BLaER1 treated with 17β-estradiol and CSF1 and Interleukin-3, amounts not matched to agents 10 nM and 100 nM (cell line): Measurements from ENCODE around the gene C3orf62.

Source experiments
- H3K27ac ChIP-seq, 11 experiments: shearing (Covaris generic); formaldehyde crosslinking; 2 replicates each; pipeline ENCODE4 v1.8.1; 2022
- H3K27me3 ChIP-seq, 11 experiments: shearing (Covaris generic); formaldehyde crosslinking; 2 replicates each; pipeline ENCODE4 v1.8.1; 2022
- H3K36me3 ChIP-seq, 11 experiments: shearing (Covaris generic); formaldehyde crosslinking; 2 replicates each; pipeline ENCODE4 v1.8.1; 2022
- H3K4me1 ChIP-seq, 10 experiments: shearing (Covaris generic); formaldehyde crosslinking; 2 replicates each; pipeline ENCODE4 v1.8.1; 2022
- H3K4me2 ChIP-seq, 11 experiments: shearing (Covaris generic); formaldehyde crosslinking; 2 replicates each; pipeline ENCODE4 v1.8.1; 2022
- H3K4me3 ChIP-seq, 10 experiments: shearing (Covaris generic); formaldehyde crosslinking; 2 replicates each; pipeline ENCODE4 v1.8.1; 2022
- H3K9ac ChIP-seq, 11 experiments: shearing (Covaris generic); formaldehyde crosslinking; 2 replicates each; pipeline ENCODE4 v1.8.1; 2022
- H3K9me3 ChIP-seq, 11 experiments: shearing (Covaris generic); formaldehyde crosslinking; replicated peaks in 1 of 11; 2 replicates each; pipeline ENCODE4 v1.8.1; 2022
- H4K20me1 ChIP-seq, 11 experiments: shearing (Covaris generic); formaldehyde crosslinking; 2 replicates each; pipeline ENCODE4 v1.8.1; 2022
- Cebpa-rat ChIP-seq, 11 experiments: shearing (Covaris generic); IDR thresholded peaks; 2 replicates each; pipeline ENCODE4 v1.8.1; 2022

The C3orf62 gene

GRCh38 chr3:49278548-49278947 lies 1.5 kb upstream of the C3orf62 start:
- peaks cover 44 to 53% (median 50%) of the 10 kb centered on the region in 10 experiments for H3K4me1 ChIP-seq
- H3K27ac ChIP-seq = peak overlapping the region in 4 of 11 experiments; percentile 13 to 86 (median 82); a peak in 5 of 22 replicates
- H3K4me2 ChIP-seq = peak overlapping the region; percentile 79 to 97 (median 91)
- H3K9me3 ChIP-seq = no peaks in the 10 kb centered on the region; a peak in 1 of 22 replicates
- H3K9ac ChIP-seq = peak overlapping the region in 7 of 11 experiments; percentile 24 to 81 (median 78); a peak in 6 of 22 replicates
- no peaks in the 10 kb centered on the region for H3K27me3 ChIP-seq
- H3K4me3 ChIP-seq = no peak overlapping the region
- H3K36me3 ChIP-seq = peaks cover 48 to 81% (median 64%) of the 10 kb centered on the region in 11 experiments
- no peak for TF ChIP-seq Cebpa-rat (IDR thresholded peaks at IDR 0.05)
- peaks cover 0 to 49% (median 0%) of the 10 kb centered on the region in 11 experiments; a peak in 4 of 22 replicates for H4K20me1 ChIP-seq

- Histone ChIP-seq H3K27me3 (no peaks in the 10 kb centered on the region), H3K4me3 (peak overlapping the region; percentile 33 to 67 (median 56); a peak in 19 of 20 replicates), H3K9ac (peak overlapping the region; percentile 70 to 81 (median 79)), H3K4me1 (peaks cover 43 to 53% (median 45%) of the 10 kb centered on the region in 10 experiments), H4K20me1 (peaks cover 0 to 42% (median 0%) of the 10 kb centered on the region in 11 experiments; a peak in 3 of 22 replicates), H3K4me2 (peak overlapping the region; percentile 79 to 97 (median 91)), H3K36me3 (peaks cover 37 to 79% (median 63%) of the 10 kb centered on the region in 11 experiments), H3K27ac (peak overlapping the region; percentile 72 to 86 (median 80)), H3K9me3 (no peaks in the 10 kb centered on the region; a peak in 1 of 22 replicates)
- no peak for TF ChIP-seq Cebpa-rat (IDR thresholded peaks at IDR 0.05)
Measured at GRCh38 chr3:49277383-49277775, 347 bp upstream of the C3orf62 start.

GRCh38 chr3:49273825-49274532 lies 3.1 kb downstream of the C3orf62 start:
- no peak for TF ChIP-seq Cebpa-rat (IDR thresholded peaks at IDR 0.05)
- Histone ChIP-seq H3K9me3 (no peaks in the 10 kb centered on the region; a peak in 1 of 22 replicates), H3K4me3 (no peak overlapping the region), H3K9ac (no peak overlapping the region), H3K27ac (no peak overlapping the region), H4K20me1 (peaks cover 0 to 25% (median 0%) of the 10 kb centered on the region in 11 experiments; a peak in 2 of 22 replicates), H3K4me1 (peaks cover 34 to 66% (median 35%) of the 10 kb centered on the region in 10 experiments), H3K36me3 (peaks cover 37 to 79% (median 62%) of the 10 kb centered on the region in 11 experiments; a peak in 21 of 22 replicates), H3K4me2 (no peak overlapping the region), H3K27me3 (no peaks in the 10 kb centered on the region)

DNA sequence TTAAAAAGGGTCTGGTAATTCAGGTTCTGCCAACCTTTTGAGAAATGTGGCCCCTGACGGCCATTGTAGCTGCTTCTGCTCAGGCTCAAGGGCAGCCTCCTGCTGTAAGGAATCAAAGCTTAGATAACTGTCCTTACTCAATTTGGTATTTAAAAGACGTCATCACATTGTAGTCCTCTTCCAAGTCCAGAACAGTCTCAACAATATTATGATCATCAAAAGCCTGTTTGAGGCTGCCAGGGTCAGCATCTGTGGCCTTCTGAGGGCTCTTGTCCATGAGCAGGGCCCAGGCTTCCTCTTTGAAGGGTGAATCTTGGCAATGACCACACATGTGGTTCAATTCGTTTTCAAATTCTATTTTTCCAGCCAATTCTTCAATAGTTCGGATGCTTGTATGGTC lies 6.0 kb downstream of the C3orf62 start:
- Histone ChIP-seq H3K27me3 (no peaks in the 10 kb centered on the region), H3K36me3 (peaks cover 29 to 85% (median 56%) of the 10 kb centered on the region in 11 experiments; a peak in 21 of 22 replicates), H3K9ac (no peak overlapping the region), H3K4me1 (peaks cover 5 to 38% (median 6%) of the 10 kb centered on the region in 10 experiments), H3K4me3 (no peak overlapping the region), H3K4me2 (peak overlapping the region in 1 of 11 experiments; percentile 14; a peak in 1 of 22 replicates), H3K9me3 (no peaks in the 10 kb centered on the region; a peak in 1 of 22 replicates), H4K20me1 (no peaks in the 10 kb centered on the region), H3K27ac (peak overlapping the region in 1 of 11 experiments; percentile 5; a peak in 1 of 22 replicates)
- TF ChIP-seq Cebpa-rat (IDR thresholded peaks at IDR 0.05) = no peak

DNA sequence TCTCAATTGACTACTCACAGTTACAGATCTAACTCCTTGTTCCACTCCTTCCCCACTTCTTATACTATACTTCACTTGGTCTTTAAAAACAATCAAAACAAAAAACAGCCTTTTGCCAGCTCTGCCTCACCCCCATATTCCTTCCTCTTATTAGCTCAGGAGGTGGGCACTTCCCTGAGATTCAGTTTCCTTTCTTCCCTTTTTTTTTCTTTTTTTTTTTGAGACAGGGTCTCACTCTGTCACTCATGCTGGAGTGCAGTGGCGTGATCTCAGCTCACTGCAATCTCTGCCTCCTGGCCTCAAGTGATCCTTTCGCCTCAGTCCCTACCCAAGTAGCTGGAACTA lies 6.9 kb downstream of the C3orf62 start:
- Histone ChIP-seq H4K20me1 (no peaks in the 10 kb centered on the region), H3K4me3 (no peak overlapping the region), H3K36me3 (peaks cover 29 to 83% (median 62%) of the 10 kb centered on the region in 11 experiments; a peak in 21 of 22 replicates), H3K27ac (peak overlapping the region in 2 of 11 experiments; percentile 49 to 53; a peak in 2 of 22 replicates), H3K4me2 (peak overlapping the region in 3 of 11 experiments; percentile 9 to 56 (median 34); a peak in 4 of 22 replicates), H3K27me3 (no peaks in the 10 kb centered on the region), H3K9ac (peak overlapping the region in 2 of 11 experiments; percentile 4 to 10; a peak in 2 of 22 replicates), H3K4me1 (peaks cover 0 to 31% (median 0%) of the 10 kb centered on the region in 10 experiments; a peak in 9 of 20 replicates), H3K9me3 (no peaks in the 10 kb centered on the region; a peak in 1 of 22 replicates)
- no peak for TF ChIP-seq Cebpa-rat (IDR thresholded peaks at IDR 0.05)

- Histone ChIP-seq H3K27me3 (no peaks in the 10 kb centered on the region), H3K4me1 (peaks cover 0 to 27% (median 0%) of the 10 kb centered on the region in 10 experiments; a peak in 8 of 20 replicates), H3K36me3 (peaks cover 29 to 86% (median 62%) of the 10 kb centered on the region in 11 experiments; a peak in 21 of 22 replicates), H3K27ac (peak overlapping the region in 2 of 11 experiments; percentile 49 to 53; a peak in 2 of 22 replicates), H3K4me2 (peak overlapping the region in 2 of 11 experiments; percentile 34 to 56; a peak in 3 of 22 replicates), H3K9me3 (no peaks in the 10 kb centered on the region), H3K9ac (peak overlapping the region in 2 of 11 experiments; percentile 4 to 10; a peak in 2 of 22 replicates), H4K20me1 (no peaks in the 10 kb centered on the region), H3K4me3 (no peak overlapping the region)
- TF ChIP-seq Cebpa-rat (IDR thresholded peaks at IDR 0.05) = no peak
Measured at GRCh38 chr3:49269443-49270155, 7.4 kb downstream of the C3orf62 start.

DNA sequence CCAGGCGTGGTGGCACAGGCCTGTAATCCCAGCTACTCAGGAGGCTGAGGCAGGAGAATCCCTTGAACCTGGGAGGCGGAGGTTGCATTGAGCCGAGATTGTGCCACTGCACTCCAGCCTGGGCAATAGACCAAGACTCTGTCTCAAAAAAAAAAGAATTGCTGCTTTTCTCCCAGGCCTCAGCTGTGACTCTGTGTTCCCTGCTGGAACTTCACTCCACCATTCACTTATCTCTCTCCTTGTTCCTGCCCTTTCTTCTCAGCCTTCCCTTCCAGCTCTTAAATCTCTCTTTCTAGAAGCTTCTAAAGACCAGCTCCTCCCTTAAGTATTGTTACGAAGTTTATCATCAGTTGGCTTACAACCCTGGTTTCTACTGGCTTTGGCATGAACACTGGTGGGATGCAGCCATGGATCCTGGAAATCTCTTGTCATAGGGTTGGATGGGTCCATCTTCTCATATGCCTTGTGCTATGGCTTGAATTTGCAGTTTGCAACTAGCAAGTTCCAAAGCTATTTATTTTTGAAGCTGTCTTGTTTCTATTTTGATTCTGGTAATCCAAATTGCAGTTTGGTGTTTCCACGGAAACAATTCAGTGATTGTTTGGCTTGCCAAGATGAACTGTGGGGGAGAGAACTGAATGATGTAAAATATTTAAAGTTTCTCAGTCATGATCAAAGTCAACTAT lies 10.5 kb downstream of the C3orf62 start:
- no peaks in the 10 kb centered on the region for H3K9me3 ChIP-seq
- no peak overlapping the region for H3K4me3 ChIP-seq
- H3K4me2 ChIP-seq = no peak overlapping the region
- no peak overlapping the region for H3K27ac ChIP-seq
- no peaks in the 10 kb centered on the region for H4K20me1 ChIP-seq
- H3K4me1 ChIP-seq = peaks cover 0 to 26% (median 0%) of the 10 kb centered on the region in 10 experiments; a peak in 9 of 20 replicates
- peaks cover 24 to 58% (median 43%) of the 10 kb centered on the region in 11 experiments; a peak in 21 of 22 replicates for H3K36me3 ChIP-seq
- no peaks in the 10 kb centered on the region for H3K27me3 ChIP-seq
- H3K9ac ChIP-seq = no peak overlapping the region
- TF ChIP-seq Cebpa-rat (IDR thresholded peaks at IDR 0.05) = no peak

DNA sequence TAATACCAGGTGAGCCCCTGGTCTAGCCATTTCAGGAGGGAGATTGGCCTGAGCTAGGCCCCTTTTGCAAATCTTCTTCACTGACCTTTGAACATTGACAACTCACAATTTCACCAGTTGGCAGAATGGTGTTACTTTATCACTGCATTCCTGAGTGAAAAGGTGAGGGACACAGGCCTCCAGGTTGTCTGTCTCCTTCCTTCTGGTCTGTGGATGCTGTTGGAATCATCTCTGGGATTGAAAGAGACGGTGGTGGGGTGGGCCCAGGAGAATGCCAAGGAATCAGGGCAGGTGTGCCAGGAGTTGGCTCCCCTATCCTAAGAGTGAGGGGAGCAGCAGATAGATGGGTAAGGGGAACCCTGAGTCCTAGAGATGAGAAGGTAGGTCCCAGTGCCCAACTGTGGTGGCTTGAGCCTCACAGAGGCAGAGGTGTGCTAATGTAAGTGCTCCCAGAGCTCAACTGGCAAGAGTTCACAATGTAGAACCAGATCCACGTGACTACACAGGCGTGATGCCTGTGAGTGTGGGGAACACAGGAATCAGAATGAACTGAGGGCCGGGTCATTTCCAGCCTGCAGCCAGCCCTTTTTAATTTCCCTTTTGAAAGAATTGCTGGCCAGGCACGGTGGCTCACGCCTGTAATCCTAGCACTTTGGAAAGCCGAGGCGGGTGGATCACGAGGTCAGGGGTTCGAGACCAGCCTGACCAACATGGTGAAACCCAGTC lies 11.2 kb downstream of the C3orf62 start:
- Histone ChIP-seq H3K4me2 (no peak overlapping the region), H3K9me3 (no peaks in the 10 kb centered on the region), H3K27ac (no peak overlapping the region), H3K27me3 (no peaks in the 10 kb centered on the region), H3K4me1 (peaks cover 0 to 18% (median 0%) of the 10 kb centered on the region in 10 experiments; a peak in 9 of 20 replicates), H3K9ac (no peak overlapping the region), H3K36me3 (peaks cover 17 to 51% (median 36%) of the 10 kb centered on the region in 11 experiments; a peak in 21 of 22 replicates), H3K4me3 (no peak overlapping the region), H4K20me1 (no peaks in the 10 kb centered on the region)
- no peak for TF ChIP-seq Cebpa-rat (IDR thresholded peaks at IDR 0.05)
